Neural progenitor cell (in vitro differentiated cells): ENCODE results near the gene SEMA3C. TPM values are rescaled to one million over a fixed set of nuclear protein-coding genes. Genes with fewer than 3 reads are reported as not detected.

Source experiments
- DNase-seq: peaks from one replicate; pipeline ENCODE4 v3.0.0-alpha.2; 2016; ENCODE audit warnings: low spot score
- H2AFZ ChIP-seq: fragments of 200-600 bp; sonication (generic); replicated peaks from 2 replicates; pipeline ENCODE4 v1.6.1; 2016; ENCODE audit warnings: antibody characterized with exemption
- H3F3A ChIP-seq: fragments of 200-600 bp; sonication (generic); 2 replicates; pipeline ENCODE4 v1.6.1; 2016; ENCODE audit warnings: antibody characterized with exemption, low read depth
- H3K27ac ChIP-seq: fragments of 200-600 bp; sonication (generic); 2 replicates; pipeline ENCODE4 v1.5.1; 2016; ENCODE audit warnings: mild to moderate bottlenecking
- H3K27me3 ChIP-seq: fragments of 200-600 bp; sonication (generic); 2 replicates; pipeline ENCODE4 v1.6.1; 2016; ENCODE audit warnings: mild to moderate bottlenecking, moderate library complexity
- H3K36me3 ChIP-seq: fragments of 200-600 bp; sonication (generic); 2 replicates; pipeline ENCODE4 v1.5.1; 2016
- H3K4me1 ChIP-seq: fragments of 200-600 bp; sonication (generic); 2 replicates; pipeline ENCODE4 v1.6.1; 2016; ENCODE audit warnings: mixed run types
- H3K4me2 ChIP-seq: fragments of 200-600 bp; sonication (generic); 2 replicates; pipeline ENCODE4 v1.6.1; 2016
- H3K4me3 ChIP-seq: fragments of 200-600 bp; sonication (generic); 2 replicates; pipeline ENCODE4 v1.5.1; 2016
- H3K79me2 ChIP-seq: fragments of 200-600 bp; sonication (generic); 2 replicates; pipeline ENCODE4 v1.6.1; 2016; ENCODE audit warnings: low read depth
- H3K9ac ChIP-seq: fragments of 200-600 bp; sonication (generic); 2 replicates; pipeline ENCODE4 v1.6.1; 2016
- H3K9me3 ChIP-seq: fragments of 200-600 bp; sonication (generic); 2 replicates; pipeline ENCODE4 v1.5.1; 2016; ENCODE audit warnings: low read depth
- H4K20me1 ChIP-seq: fragments of 200-600 bp; sonication (generic); 2 replicates; pipeline ENCODE4 v1.6.1; 2016; ENCODE audit warnings: low read depth
- H3K27ac Mint-ChIP-seq: 3 replicates; pipeline ENCODE4 v1.8.0; 2021; ENCODE audit warnings: mixed read lengths
- H3K27me3 Mint-ChIP-seq: 2 replicates; pipeline ENCODE4 v1.8.0; 2022; ENCODE audit warnings: low read depth, mild to moderate bottlenecking, inconsistent platforms, moderate library complexity, mixed read lengths; ENCODE audit not compliant: insufficient read depth
- H3K36me3 Mint-ChIP-seq: 3 replicates; pipeline ENCODE4 v1.8.0; 2021; ENCODE audit warnings: mixed read lengths
- H3K4me1 Mint-ChIP-seq: 3 replicates; pipeline ENCODE4 v1.8.0; 2021; ENCODE audit warnings: mixed read lengths
- H3K4me3 Mint-ChIP-seq: 3 replicates; pipeline ENCODE4 v1.8.0; 2021; ENCODE audit warnings: mild to moderate bottlenecking, moderate library complexity, mixed read lengths
- H3K9me3 Mint-ChIP-seq: 3 replicates; pipeline ENCODE4 v1.8.0; 2020; ENCODE audit warnings: mixed read lengths
- CTCF ChIP-seq: fragments of 200-600 bp; sonication (generic); IDR thresholded peaks from 2 replicates; pipeline ENCODE4 v1.5.1; 2017; ENCODE audit warnings: antibody characterized with exemption, mild to moderate bottlenecking
- EZH2 ChIP-seq: fragments of 200-600 bp; sonication (generic); IDR thresholded peaks from 2 replicates; pipeline ENCODE4 v1.6.1; 2017; ENCODE audit warnings: antibody characterized with exemption, mild to moderate bottlenecking, moderate library complexity
- EZH2phosphoT487 ChIP-seq: fragments of 200-600 bp; sonication (generic); IDR thresholded peaks from 2 replicates; pipeline ENCODE4 v1.6.1; 2017; ENCODE audit warnings: antibody characterized with exemption
- total RNA-seq: library from RNA; depleted of rRNA; stranded (reverse); fragments of >200 nt; gene quantifications from 2 replicates; pipeline ENCODE4 v1.2.3, GENCODE V29; 2015; ENCODE audit warnings: low replicate concordance

The SEMA3C gene
- total RNA-seq, 1 donor from 2014 or later = 0.54 TPM

GRCh38 chr7:80823057-80823456, 95.8 kb downstream of the SEMA3C start:
- no peaks in the 10 kb centered on the region for H3K36me3 ChIP-seq
- H3K4me1 ChIP-seq = no peaks in the 10 kb centered on the region
- H3K9ac ChIP-seq = no peak overlapping the region
- H4K20me1 ChIP-seq = no peaks in the 10 kb centered on the region
- TF ChIP-seq CTCF (no peak), EZH2 (no peak), EZH2phosphoT487 (no peak)
- no peak overlapping the region for H3K4me3 Mint-ChIP-seq
- H3K79me2 ChIP-seq = no peaks in the 10 kb centered on the region
- no peak overlapping the region for H3K27ac ChIP-seq
- H3K4me2 ChIP-seq = no peak overlapping the region
- H3K4me3 ChIP-seq = no peak overlapping the region
- peaks cover 2% of the 10 kb centered on the region for H3K36me3 Mint-ChIP-seq
- H2AFZ ChIP-seq = no peak overlapping the region
- no peaks in the 10 kb centered on the region for H3K27me3 ChIP-seq
- no peak for DNase-seq
- peaks cover 38% of the 10 kb centered on the region for H3K4me1 Mint-ChIP-seq
- H3K27ac Mint-ChIP-seq = no peak overlapping the region
- no peaks in the 10 kb centered on the region for H3F3A ChIP-seq
- no peaks in the 10 kb centered on the region for H3K27me3 Mint-ChIP-seq
- H3K9me3 ChIP-seq = no peaks in the 10 kb centered on the region
- H3K9me3 Mint-ChIP-seq = no peaks in the 10 kb centered on the region

- no peak overlapping the region for H3K4me3 ChIP-seq
- no peaks in the 10 kb centered on the region for H3K9me3 Mint-ChIP-seq
- H3K9ac ChIP-seq = no peak overlapping the region
- TF ChIP-seq EZH2 (no peak), CTCF (no peak), EZH2phosphoT487 (no peak)
- no peaks in the 10 kb centered on the region for H3K4me1 ChIP-seq
- H3K9me3 ChIP-seq = no peaks in the 10 kb centered on the region
- H3K79me2 ChIP-seq = no peaks in the 10 kb centered on the region
- peaks cover 36% of the 10 kb centered on the region for H3K4me1 Mint-ChIP-seq
- H3K4me3 Mint-ChIP-seq = no peak overlapping the region
- peaks cover 2% of the 10 kb centered on the region for H3K36me3 Mint-ChIP-seq
- H3F3A ChIP-seq = no peaks in the 10 kb centered on the region
- no peak for DNase-seq
- H2AFZ ChIP-seq = no peak overlapping the region
- H3K27ac Mint-ChIP-seq = no peak overlapping the region
- H4K20me1 ChIP-seq = no peaks in the 10 kb centered on the region
- no peak overlapping the region for H3K4me2 ChIP-seq
- no peaks in the 10 kb centered on the region for H3K27me3 ChIP-seq
- H3K36me3 ChIP-seq = no peaks in the 10 kb centered on the region
- no peaks in the 10 kb centered on the region for H3K27me3 Mint-ChIP-seq
- H3K27ac ChIP-seq = no peak overlapping the region
Measured at GRCh38 chr7:80821771-80822319, 97.0 kb downstream of the SEMA3C start.

- Histone ChIP-seq H3K4me2 (no peak overlapping the region), H3K27me3 (no peaks in the 10 kb centered on the region), H3K9ac (no peak overlapping the region), H3K79me2 (no peaks in the 10 kb centered on the region), H4K20me1 (no peaks in the 10 kb centered on the region), H3F3A (no peaks in the 10 kb centered on the region), H3K9me3 (no peaks in the 10 kb centered on the region), H2AFZ (no peak overlapping the region), H3K4me3 (no peak overlapping the region), H3K36me3 (no peaks in the 10 kb centered on the region), H3K4me1 (no peaks in the 10 kb centered on the region), H3K27ac (no peak overlapping the region)
- no peak for DNase-seq
- Mint-ChIP-seq H3K27me3 (no peaks in the 10 kb centered on the region), H3K9me3 (peaks cover 3% of the 10 kb centered on the region), H3K4me1 (peaks cover 16% of the 10 kb centered on the region), H3K36me3 (peaks cover 7% of the 10 kb centered on the region), H3K4me3 (no peak overlapping the region), H3K27ac (no peak overlapping the region)
- TF ChIP-seq EZH2phosphoT487 (no peak), CTCF (no peak), EZH2 (no peak)
Measured at GRCh38 chr7:80819503-80819902, 99.3 kb downstream of the SEMA3C start.
